ENCODE data around the gene CGGBP1.

CGGBP1 gene

DNA sequence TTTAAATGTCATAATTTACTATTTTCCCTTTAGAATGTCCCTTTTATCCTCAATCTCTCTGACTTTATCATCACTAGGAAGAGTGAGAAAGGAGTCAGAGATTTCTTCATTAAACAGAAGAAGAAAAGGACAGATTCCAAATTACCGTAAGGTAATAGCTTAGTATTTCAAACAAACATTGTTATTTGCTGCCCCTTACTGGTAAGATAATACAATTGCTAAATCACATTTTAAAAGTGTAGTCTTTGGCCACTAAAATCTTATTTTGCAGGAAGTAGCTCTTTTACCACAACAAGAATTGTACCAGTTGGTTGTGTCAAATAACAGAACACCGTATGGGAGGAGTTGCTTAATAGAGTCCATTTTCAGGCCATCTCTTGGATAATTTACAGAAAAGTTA is 53.7 kb downstream of the CGGBP1 start:
- Histone ChIP-seq H3K9ac (ENCODE audit: low read depth, low read length) (no peak overlapping the region), H3K4me1 (ENCODE audit: control insufficient read depth, insufficient read depth, low read length) (no peaks in the 10 kb centered on the region), H3K36me3 (ENCODE audit: insufficient read depth, low read length) (no peaks in the 10 kb centered on the region), H3K9me3 (replicated peaks; ENCODE audit: low read length) (no peaks in the 10 kb centered on the region), H3K27me3 (ENCODE audit: control insufficient read depth, insufficient read depth, low read length) (peaks cover 4% of the 10 kb centered on the region), H3K4me2 (ENCODE audit: low read length) (peak overlapping the region; percentile 58), H3K4me3 (ENCODE audit: low read length) (no peak overlapping the region)

DNA sequence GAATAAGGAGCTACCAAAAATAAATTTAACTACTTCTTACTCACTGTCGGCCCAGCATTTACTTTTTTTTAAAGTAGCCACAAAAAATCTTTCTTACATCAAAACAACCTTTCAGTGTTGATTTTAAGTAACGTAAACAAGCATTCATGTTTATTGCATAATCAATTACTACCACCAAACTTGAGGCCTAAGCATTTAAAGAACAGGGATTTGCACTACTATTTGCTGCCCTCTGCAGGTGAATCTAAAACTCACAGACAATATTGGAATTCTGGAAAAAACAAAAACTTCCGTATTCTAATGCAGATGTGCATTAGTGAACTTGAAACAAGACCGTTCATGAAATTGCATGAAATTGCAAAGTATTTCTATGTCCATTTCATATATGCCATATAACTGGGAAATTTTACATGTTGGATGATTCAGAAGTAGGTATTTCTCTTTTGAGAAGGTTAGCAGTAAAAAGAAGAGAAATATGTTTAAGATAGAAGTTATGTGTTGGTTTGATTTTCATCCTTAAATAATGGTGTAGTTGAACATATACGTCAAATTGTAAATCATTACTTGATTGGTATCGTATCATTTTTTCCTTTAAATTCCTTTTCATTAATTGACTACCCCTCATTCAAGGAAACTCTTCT is 55.6 kb downstream of the CGGBP1 start:
- Histone ChIP-seq H3K9me3 (replicated peaks; ENCODE audit: low read length) (no peaks in the 10 kb centered on the region), H3K9ac (ENCODE audit: low read depth, low read length) (no peak overlapping the region), H3K4me2 (ENCODE audit: low read length) (no peak overlapping the region), H3K27me3 (ENCODE audit: control insufficient read depth, insufficient read depth, low read length) (peaks cover 10% of the 10 kb centered on the region), H3K4me3 (ENCODE audit: low read length) (no peak overlapping the region), H3K36me3 (ENCODE audit: insufficient read depth, low read length) (no peaks in the 10 kb centered on the region), H3K4me1 (ENCODE audit: control insufficient read depth, insufficient read depth, low read length) (no peaks in the 10 kb centered on the region)

DNA sequence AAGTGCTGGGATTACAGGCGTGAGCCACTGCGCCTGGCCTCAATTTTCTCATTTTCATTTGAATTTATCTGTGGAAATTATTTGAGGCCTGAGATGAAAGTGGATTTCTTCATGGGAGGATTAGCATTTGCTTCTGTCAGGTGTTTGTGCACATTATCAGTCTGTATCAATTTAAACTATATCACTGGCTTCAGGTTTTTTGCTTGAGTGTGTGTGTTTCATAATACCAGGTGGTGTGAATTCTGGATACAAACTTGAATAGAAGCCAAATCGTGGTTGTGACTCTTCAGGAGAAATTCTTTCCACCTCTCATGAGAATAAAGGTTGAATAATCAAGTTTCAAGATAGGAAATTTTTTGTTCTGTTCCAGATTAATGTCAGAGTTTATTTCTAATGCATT is 56.4 kb downstream of the CGGBP1 start:
- H3K9ac ChIP-seq (ENCODE audit: low read depth, low read length): no peak overlapping the region
- peaks cover 13% of the 10 kb centered on the region for H3K27me3 ChIP-seq (ENCODE audit: control insufficient read depth, insufficient read depth, low read length)
- no peak overlapping the region for H3K4me3 ChIP-seq (ENCODE audit: low read length)
- no peaks in the 10 kb centered on the region for H3K4me1 ChIP-seq (ENCODE audit: control insufficient read depth, insufficient read depth, low read length)
- H3K9me3 ChIP-seq (replicated peaks; ENCODE audit: low read length): no peaks in the 10 kb centered on the region
- H3K36me3 ChIP-seq (ENCODE audit: insufficient read depth, low read length): no peaks in the 10 kb centered on the region
- no peak overlapping the region for H3K4me2 ChIP-seq (ENCODE audit: low read length)
